ENCODE data around the gene SPDL1.

DNA sequence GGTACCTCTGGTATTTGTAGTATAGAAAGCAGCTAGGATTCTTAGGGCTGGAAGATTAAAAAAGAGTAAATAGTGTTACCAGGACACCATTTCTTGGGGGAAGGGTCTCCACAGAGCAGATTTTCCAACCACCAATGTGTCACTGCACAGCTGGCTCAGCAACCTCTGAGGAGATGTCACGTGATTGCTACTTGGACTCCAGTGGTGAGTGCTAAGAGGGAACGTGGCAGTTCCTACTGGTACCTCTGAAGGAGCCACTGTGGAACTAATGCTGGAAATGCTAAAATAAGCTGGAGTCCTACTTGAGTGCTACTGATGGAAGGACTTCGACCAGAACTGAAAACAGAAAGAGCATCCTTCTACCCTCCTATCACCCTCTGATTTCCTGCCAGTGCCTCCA is 36.1 kb upstream of the SPDL1 start:
- TF ChIP-seq POLR2AphosphoS5 (IDR thresholded peaks at IDR 0.05; ENCODE audit: low read depth, low read length) (no peak), POLR2A (IDR thresholded peaks at IDR 0.05; ENCODE audit: low read depth, low read length) (no peak)
